Measurements from ENCODE around the gene NR2F2. TPM values are rescaled to one million over a fixed set of nuclear protein-coding genes. Genes with fewer than 3 reads are reported as not detected.

Gene NR2F2
- total RNA-seq, 1 donor from 2014 or later, result 32.1 TPM

GRCh38 chr15:96341513-96342405, 11.3 kb downstream of the NR2F2 start:
- Histone ChIP-seq H3K27ac (peak overlapping the region; percentile 95), H3F3A (ENCODE audit: low read depth) (peaks cover 98% of the 10 kb centered on the region), H2AFZ (replicated peaks) (no peak overlapping the region), H3K4me3 (peak overlapping the region; percentile 92), H3K9me3 (ENCODE audit: low read depth) (no peaks in the 10 kb centered on the region), H3K4me1 (peaks cover 78% of the 10 kb centered on the region), H3K4me2 (peak overlapping the region; percentile 98), H3K27me3 (peaks cover 18% of the 10 kb centered on the region), H3K36me3 (peaks cover 13% of the 10 kb centered on the region), H3K79me2 (ENCODE audit: low read depth) (peaks cover 99% of the 10 kb centered on the region), H4K20me1 (ENCODE audit: low read depth) (peaks cover 96% of the 10 kb centered on the region), H3K9ac (no peak overlapping the region)
- DNase-seq (ENCODE audit: low spot score), result peak; percentile 62
- H3K4me3 Mint-ChIP-seq, result peak overlapping the region; percentile 96
- peaks cover 31% of the 10 kb centered on the region for H3K36me3 Mint-ChIP-seq
- peaks cover 75% of the 10 kb centered on the region for H3K4me1 Mint-ChIP-seq
- TF ChIP-seq CTCF (IDR thresholded peaks at IDR 0.05) (no peak), EZH2 (IDR thresholded peaks at IDR 0.05) (no peak), EZH2phosphoT487 (IDR thresholded peaks at IDR 0.05) (no peak)
- peaks cover 15% of the 10 kb centered on the region for H3K27me3 Mint-ChIP-seq (ENCODE audit: insufficient read depth, low read depth)
- H3K9me3 Mint-ChIP-seq, result no peaks in the 10 kb centered on the region
- peak overlapping the region; percentile 91 for H3K27ac Mint-ChIP-seq

GRCh38 chr15:96342406-96343112, 12.1 kb downstream of the NR2F2 start:
- Mint-ChIP-seq H3K27ac (peak overlapping the region; percentile 67), H3K27me3 (ENCODE audit: insufficient read depth, low read depth) (peaks cover 15% of the 10 kb centered on the region), H3K4me1 (peaks cover 83% of the 10 kb centered on the region), H3K4me3 (peak overlapping the region; percentile 96), H3K36me3 (peaks cover 24% of the 10 kb centered on the region), H3K9me3 (no peaks in the 10 kb centered on the region)
- Histone ChIP-seq H3K79me2 (ENCODE audit: low read depth) (peaks cover 99% of the 10 kb centered on the region), H3K9me3 (ENCODE audit: low read depth) (no peaks in the 10 kb centered on the region), H3K4me3 (peak overlapping the region; percentile 92), H3K4me2 (peak overlapping the region; percentile 98), H3K4me1 (peaks cover 82% of the 10 kb centered on the region), H3K27ac (peak overlapping the region; percentile 15), H3K27me3 (peaks cover 15% of the 10 kb centered on the region), H3K36me3 (peaks cover 9% of the 10 kb centered on the region), H2AFZ (replicated peaks) (no peak overlapping the region), H3K9ac (no peak overlapping the region), H4K20me1 (ENCODE audit: low read depth) (peaks cover 96% of the 10 kb centered on the region), H3F3A (ENCODE audit: low read depth) (peaks cover 98% of the 10 kb centered on the region)
- TF ChIP-seq CTCF (IDR thresholded peaks at IDR 0.05) (no peak), EZH2phosphoT487 (IDR thresholded peaks at IDR 0.05) (no peak), EZH2 (IDR thresholded peaks at IDR 0.05) (peak; percentile 45)
- peak; percentile 72 for DNase-seq (ENCODE audit: low spot score)

- H3K4me1 Mint-ChIP-seq, result peaks cover 85% of the 10 kb centered on the region
- Histone ChIP-seq H3F3A (ENCODE audit: low read depth) (peaks cover 98% of the 10 kb centered on the region), H3K27ac (peak overlapping the region; percentile 15), H3K9me3 (ENCODE audit: low read depth) (no peaks in the 10 kb centered on the region), H3K9ac (no peak overlapping the region), H3K4me1 (peaks cover 82% of the 10 kb centered on the region), H3K27me3 (peaks cover 15% of the 10 kb centered on the region), H3K79me2 (ENCODE audit: low read depth) (peaks cover 99% of the 10 kb centered on the region), H3K4me2 (peak overlapping the region; percentile 98), H4K20me1 (ENCODE audit: low read depth) (peaks cover 96% of the 10 kb centered on the region), H3K36me3 (peaks cover 1% of the 10 kb centered on the region), H2AFZ (replicated peaks) (no peak overlapping the region), H3K4me3 (peak overlapping the region; percentile 92)
- H3K4me3 Mint-ChIP-seq, result peak overlapping the region; percentile 96
- DNase-seq (ENCODE audit: low spot score), result peak; percentile 62
- H3K36me3 Mint-ChIP-seq, result peaks cover 19% of the 10 kb centered on the region
- TF ChIP-seq EZH2 (IDR thresholded peaks at IDR 0.05), result peak; percentile 24
- TF ChIP-seq CTCF (IDR thresholded peaks at IDR 0.05), result no peak
- TF ChIP-seq EZH2phosphoT487 (IDR thresholded peaks at IDR 0.05), result no peak
- H3K27me3 Mint-ChIP-seq (ENCODE audit: insufficient read depth, low read depth), result peaks cover 19% of the 10 kb centered on the region
- H3K27ac Mint-ChIP-seq, result peak overlapping the region; percentile 86
- no peaks in the 10 kb centered on the region for H3K9me3 Mint-ChIP-seq
These were observed 12.9 kb downstream of the NR2F2 start for GRCh38 chr15:96343113-96344059.
